Natural killer cell (primary cell): ENCODE results near the gene IL37. TPM values are rescaled to one million over a fixed set of nuclear protein-coding genes. Genes with fewer than 3 reads are reported as not detected.

Experiments
- ATAC-seq, 3 donors: fragments of 150-1000 bp in 2 of 3; fragments of 200-7000 bp in 1 of 3; cut with Tn5 transposase; 1 replicate in 1 of 3; 2 replicates in 2 of 3; pipeline ENCODE4 v1.10.0; 2021; ENCODE audit warnings: mild to moderate bottlenecking in 2 of 3, moderate library complexity in 2 of 3
- DNase-seq, 2 donors: peaks; one replicate each; pipeline versions ENCODE4 v3.0.0 to v3.0.0-alpha.2; 2013 to 2021; ENCODE audit warnings: mixed read lengths in 1 of 2
- H3K27ac ChIP-seq: one replicate; pipeline ENCODE4 v1.5.1; 2013; ENCODE audit warnings: mild to moderate bottlenecking, low read length
- H3K27me3 ChIP-seq: one replicate; pipeline ENCODE4 v1.6.1; 2013; ENCODE audit warnings: low read length; ENCODE audit not compliant: control insufficient read depth, insufficient read depth
- H3K36me3 ChIP-seq: one replicate; pipeline ENCODE4 v1.6.1; 2013; ENCODE audit warnings: low read length; ENCODE audit not compliant: control insufficient read depth, insufficient read depth
- H3K4me1 ChIP-seq: one replicate; pipeline ENCODE4 v1.6.1; 2013; ENCODE audit warnings: low read length; ENCODE audit not compliant: control insufficient read depth, insufficient read depth
- H3K4me3 ChIP-seq: one replicate; pipeline ENCODE4 v1.5.1; 2013; ENCODE audit warnings: low read length
- H3K9me3 ChIP-seq: one replicate; pipeline ENCODE4 v1.6.1; 2013; ENCODE audit warnings: low read length; ENCODE audit not compliant: control insufficient read depth, insufficient read depth
- H3K27ac Mint-ChIP-seq, 2 donors: one replicate each; pipeline ENCODE4 v1.8.0; 2022; ENCODE audit warnings: mild to moderate bottlenecking in 2 of 2, mixed read lengths in 2 of 2, moderate library complexity in 1 of 2
- H3K27me3 Mint-ChIP-seq, 2 donors: one replicate each; pipeline ENCODE4 v1.8.0; 2022; ENCODE audit warnings: low read depth in 2 of 2, mixed read lengths in 2 of 2
- H3K36me3 Mint-ChIP-seq: one replicate; pipeline ENCODE4 v1.8.0; 2022; ENCODE audit warnings: mixed read lengths
- H3K4me1 Mint-ChIP-seq, 2 donors: one replicate each; pipeline ENCODE4 v1.8.0; 2022; ENCODE audit warnings: mixed read lengths in 2 of 2
- H3K4me3 Mint-ChIP-seq: one replicate; pipeline ENCODE4 v1.8.0; 2022; ENCODE audit warnings: mild to moderate bottlenecking, moderate library complexity, mixed read lengths
- H3K9me3 Mint-ChIP-seq, 2 donors: one replicate each; pipeline ENCODE4 v1.8.0; 2022; ENCODE audit warnings: mixed read lengths in 2 of 2
- WGBS: methylation state at CpG from one replicate; pipeline ENCODE4 v1.1.7; 2013; ENCODE audit warnings: missing lambda C conversion rate; ENCODE audit not compliant: insufficient coverage; 5-methylcytosine and 5-hydroxymethylcytosine counted together
- intact Hi-C: fragments of 100-400 bp; cut with micrococcal nuclease; formaldehyde crosslinking; loops from one replicate; pipeline ENCODE4 v1.14.2; 2022
- total RNA-seq, 4 donors: library from RNA; stranded (reverse); fragments of 120-200 nt in 1 of 4; gene quantifications; one replicate each; pipeline versions ENCODE4 v1.2.3 to v1.2.4, GENCODE V29; 2013 to 2022
- TF ChIP-seq, protein P1 (sequence below): fragments of 200-600 bp; IDR thresholded peaks from one replicate; pipeline ENCODE4 v1.8.0; 2022; ENCODE audit warnings: antibody characterized with exemption

The IL37 gene, protein sequence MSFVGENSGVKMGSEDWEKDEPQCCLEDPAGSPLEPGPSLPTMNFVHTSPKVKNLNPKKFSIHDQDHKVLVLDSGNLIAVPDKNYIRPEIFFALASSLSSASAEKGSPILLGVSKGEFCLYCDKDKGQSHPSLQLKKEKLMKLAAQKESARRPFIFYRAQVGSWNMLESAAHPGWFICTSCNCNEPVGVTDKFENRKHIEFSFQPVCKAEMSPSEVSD
- total RNA-seq: not detected
- total RNA-seq (2013): 0.14 TPM

DNA sequence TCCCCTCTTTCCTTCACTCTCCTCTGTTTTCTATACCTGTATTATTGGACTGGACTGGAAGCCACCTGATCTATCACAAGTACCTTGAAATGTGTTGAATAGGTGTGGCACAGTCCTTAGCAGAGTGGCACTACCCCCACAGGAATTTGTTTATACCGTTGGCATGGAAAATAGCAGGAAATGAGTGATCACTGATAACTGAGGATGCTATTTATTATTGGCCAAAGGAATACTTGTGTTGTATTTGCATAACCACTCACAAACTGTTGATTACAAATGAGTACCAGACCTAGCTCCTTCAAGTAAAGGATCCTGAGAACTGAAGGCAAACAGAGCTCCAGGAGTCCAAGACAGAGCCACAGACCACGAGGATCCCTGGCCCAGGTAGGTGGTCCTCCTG, at the start of gene IL37:
TSS of gene IL37 (plus strand) at position 301 of the 400 bp plus-strand sequence. CDS start 1,848 bp downstream, outside the sequence.
- Mint-ChIP-seq H3K9me3 (peaks cover 0 to 4% of the 10 kb centered on the region in 2 donors), H3K4me1 (peaks cover 0 to 4% of the 10 kb centered on the region in 2 donors), H3K27me3 (peaks cover 0 to 9% of the 10 kb centered on the region in 2 donors), H3K4me3 (no peak within 1 kb of the TSS), H3K27ac (no peak within 1 kb of the TSS), H3K36me3 (no peaks in the 10 kb centered on the region)
- Histone ChIP-seq H3K36me3 (no peaks in the 10 kb centered on the region), H3K27ac (no peak within 1 kb of the TSS), H3K4me1 (peaks cover 20% of the 10 kb centered on the region), H3K27me3 (no peaks in the 10 kb centered on the region), H3K9me3 (no peaks in the 10 kb centered on the region), H3K4me3 (no peak within 1 kb of the TSS)
- intact Hi-C loops: no loop called here
- 34% methylated on average over 2 of the region's 2 CpGs for whole genome bisulfite sequencing
- DNase-seq (no peak), ATAC-seq (no peak)
- TF ChIP-seq, protein P1, sequence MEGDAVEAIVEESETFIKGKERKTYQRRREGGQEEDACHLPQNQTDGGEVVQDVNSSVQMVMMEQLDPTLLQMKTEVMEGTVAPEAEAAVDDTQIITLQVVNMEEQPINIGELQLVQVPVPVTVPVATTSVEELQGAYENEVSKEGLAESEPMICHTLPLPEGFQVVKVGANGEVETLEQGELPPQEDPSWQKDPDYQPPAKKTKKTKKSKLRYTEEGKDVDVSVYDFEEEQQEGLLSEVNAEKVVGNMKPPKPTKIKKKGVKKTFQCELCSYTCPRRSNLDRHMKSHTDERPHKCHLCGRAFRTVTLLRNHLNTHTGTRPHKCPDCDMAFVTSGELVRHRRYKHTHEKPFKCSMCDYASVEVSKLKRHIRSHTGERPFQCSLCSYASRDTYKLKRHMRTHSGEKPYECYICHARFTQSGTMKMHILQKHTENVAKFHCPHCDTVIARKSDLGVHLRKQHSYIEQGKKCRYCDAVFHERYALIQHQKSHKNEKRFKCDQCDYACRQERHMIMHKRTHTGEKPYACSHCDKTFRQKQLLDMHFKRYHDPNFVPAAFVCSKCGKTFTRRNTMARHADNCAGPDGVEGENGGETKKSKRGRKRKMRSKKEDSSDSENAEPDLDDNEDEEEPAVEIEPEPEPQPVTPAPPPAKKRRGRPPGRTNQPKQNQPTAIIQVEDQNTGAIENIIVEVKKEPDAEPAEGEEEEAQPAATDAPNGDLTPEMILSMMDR: no peak

DNA sequence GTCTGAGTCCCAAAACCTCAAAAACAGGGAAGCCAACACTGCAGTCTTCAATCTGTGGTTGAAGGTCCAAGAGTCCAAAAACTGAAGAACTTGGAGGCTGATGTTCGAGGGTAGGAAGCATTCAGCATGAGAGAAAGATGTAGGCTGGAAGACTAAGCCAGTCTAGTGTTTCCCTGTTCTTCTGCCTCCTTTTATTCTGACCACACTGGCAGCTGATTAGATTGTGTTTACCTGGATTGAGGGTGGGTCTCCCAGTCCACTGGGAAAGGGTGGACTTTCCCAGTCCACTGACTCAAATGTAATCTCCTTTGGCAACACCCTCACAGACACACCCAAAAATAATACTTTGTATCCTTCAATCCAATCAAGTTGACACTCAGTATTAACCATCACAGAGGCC, 46.9 kb upstream of the IL37 start:
- 79% methylated on average over 1 of the region's 1 CpG for WGBS
- no peaks in the 10 kb centered on the region for H3K27me3 Mint-ChIP-seq
- intact Hi-C loops: no loop called here

DNA sequence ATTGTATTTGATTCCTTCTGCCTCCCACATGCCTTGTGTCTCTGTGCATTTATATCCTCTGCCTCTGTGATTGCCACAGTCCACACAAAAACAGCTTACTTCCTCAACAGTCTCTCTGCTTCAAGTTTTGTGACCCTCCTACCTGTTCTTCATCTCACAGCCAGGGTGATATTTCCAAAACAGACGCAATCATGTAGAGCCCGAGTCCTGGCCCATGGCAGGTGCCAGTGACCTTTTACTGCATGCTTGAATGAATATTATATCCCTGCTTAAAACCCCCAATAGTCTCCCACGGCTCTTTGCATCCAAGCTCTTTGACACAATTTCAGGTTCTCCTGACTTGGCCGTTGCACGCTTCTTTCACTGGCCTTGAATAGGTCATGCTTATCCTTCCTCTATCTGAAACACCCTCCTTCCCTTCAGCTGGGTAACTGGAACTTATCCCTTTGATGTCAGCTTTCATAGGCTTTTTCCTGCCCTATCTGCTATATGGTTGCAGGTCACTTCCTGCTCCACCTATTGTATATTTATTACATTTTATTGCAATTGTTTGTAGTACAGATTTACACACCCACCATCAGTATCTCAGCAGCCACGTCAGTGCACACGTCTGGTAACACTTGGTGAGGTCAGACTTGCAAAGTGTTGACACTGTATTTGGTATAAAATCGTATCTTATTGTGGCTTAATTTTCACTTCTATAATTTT, 44.7 kb upstream of the IL37 start:
- intact Hi-C loops: no loop called here
- Histone ChIP-seq H3K27ac (no peak overlapping the region), H3K36me3 (no peaks in the 10 kb centered on the region), H3K9me3 (no peaks in the 10 kb centered on the region), H3K27me3 (no peaks in the 10 kb centered on the region), H3K4me1 (no peaks in the 10 kb centered on the region), H3K4me3 (no peak overlapping the region)
- 88% methylated on average over 7 of the region's 8 CpGs for WGBS
- Mint-ChIP-seq H3K4me1 (peaks cover 17 to 19% of the 10 kb centered on the region in 2 donors), H3K27ac (no peak overlapping the region), H3K36me3 (no peaks in the 10 kb centered on the region), H3K27me3 (no peaks in the 10 kb centered on the region), H3K4me3 (no peak overlapping the region), H3K9me3 (no peaks in the 10 kb centered on the region)
- no peak for DNase-seq
- TF ChIP-seq, protein P1: no peak
- ATAC-seq: no peak

More for the DNA sequence above, 46.9 kb upstream of the IL37 start:
- H3K4me1 ChIP-seq: no peaks in the 10 kb centered on the region
- no peak overlapping the region for H3K4me3 ChIP-seq
- Mint-ChIP-seq H3K27ac (no peak overlapping the region), H3K9me3 (no peaks in the 10 kb centered on the region), H3K4me3 (no peak overlapping the region), H3K36me3 (peaks cover 4% of the 10 kb centered on the region), H3K4me1 (peaks cover 11 to 12% of the 10 kb centered on the region in 2 donors)
- H3K36me3 ChIP-seq: no peaks in the 10 kb centered on the region
- no peaks in the 10 kb centered on the region for H3K27me3 ChIP-seq
- DNase-seq (no peak), ATAC-seq (no peak)
- H3K27ac ChIP-seq: no peak overlapping the region
- no peaks in the 10 kb centered on the region for H3K9me3 ChIP-seq
- TF ChIP-seq, protein P1: no peak
